ENCODE data around the gene HDGFL3.
"Not testable (repeated sequence)": the region's sequence is repeated elsewhere in the genome, so short reads cannot be mapped to it uniquely, and the experiment has no call there.

The HDGFL3 gene

GRCh38 chr15:83094583-83094982, 113.0 kb downstream of the HDGFL3 start:
- peak; percentile 48 for DNase-seq

- no peak for DNase-seq
Observed at GRCh38 chr15:83092309-83092976, 115.2 kb downstream of the HDGFL3 start.

- not testable (repeated sequence) for DNase-seq
Observed at GRCh38 chr15:83091965-83092308, 115.7 kb downstream of the HDGFL3 start.

- DNase-seq: no peak
Observed at GRCh38 chr15:83090465-83090864, 117.2 kb downstream of the HDGFL3 start.

- no peak for DNase-seq
Observed at GRCh38 chr15:83088876-83089275, 118.7 kb downstream of the HDGFL3 start.

GRCh38 chr15:83087576-83087975, 120.0 kb downstream of the HDGFL3 start:
- DNase-seq: no peak

- DNase-seq: not testable (repeated sequence)
Observed at GRCh38 chr15:83085864-83086552, 121.6 kb downstream of the HDGFL3 start.

GRCh38 chr15:83085461-83085860, 122.2 kb downstream of the HDGFL3 start:
- not testable (repeated sequence) for DNase-seq

GRCh38 chr15:83082730-83083386, 124.8 kb downstream of the HDGFL3 start:
- no peak for DNase-seq

GRCh38 chr15:83081256-83082014, 126.2 kb downstream of the HDGFL3 start:
- DNase-seq: no peak

- no peak for DNase-seq
Observed at GRCh38 chr15:83078712-83079111, 128.9 kb downstream of the HDGFL3 start.
